GM12875 (cell line): ENCODE results near the gene CYS1.

Source experiments
- H3K4me3 ChIP-seq: one replicate; pipeline ENCODE4 v1.5.1; 2011; ENCODE audit warnings: low read depth, low read length, control low read depth
- CTCF ChIP-seq: IDR thresholded peaks from 2 replicates; pipeline ENCODE4 v1.5.1; 2011; ENCODE audit warnings: low read depth, mild to moderate bottlenecking, control low read depth, inconsistent platforms, low read length, moderate library complexity, borderline replicate concordance; ENCODE audit not compliant: insufficient read depth

The CYS1 gene

GRCh38 chr2:10079870-10080535 is at the start of gene CYS1:
Gene CYS1, minus strand, starts transcription at chr2:10080411. Its CDS starts 188 bp downstream, at chr2:10080223.
- TF ChIP-seq CTCF = peak; percentile 44
- H3K4me3 ChIP-seq = peak within 1 kb of the TSS; percentile 55

GRCh38 chr2:10129490-10129889 is 49.3 kb upstream of the CYS1 start:
- H3K4me3 ChIP-seq = no peak overlapping the region
- TF ChIP-seq CTCF = no peak

GRCh38 chr2:10128420-10128819 is 48.2 kb upstream of the CYS1 start:
- TF ChIP-seq CTCF = no peak
- no peak overlapping the region for H3K4me3 ChIP-seq

GRCh38 chr2:10126632-10127026 is 46.4 kb upstream of the CYS1 start:
- no peak for TF ChIP-seq CTCF
- H3K4me3 ChIP-seq = no peak overlapping the region

- TF ChIP-seq CTCF = no peak
- no peak overlapping the region for H3K4me3 ChIP-seq
Measured at GRCh38 chr2:10125842-10126631, 45.8 kb upstream of the CYS1 start.

- peak; percentile 30; the same call in 1 of the 2 replicates for TF ChIP-seq CTCF
- peak overlapping the region; percentile 98 for H3K4me3 ChIP-seq
Measured at GRCh38 chr2:10124538-10125045, 44.4 kb upstream of the CYS1 start.
